ENCODE data around the gene E2F6. TPM values are rescaled to one million over a fixed set of nuclear protein-coding genes. Genes with fewer than 3 reads are reported as not detected.

Gene E2F6
- total RNA-seq, 1 donor from 2014 or later, result 12.1 TPM

GRCh38 chr2:11411244-11411643 is 54.7 kb downstream of the E2F6 start:
- DNase-seq (ENCODE audit: low read depth) (no peak), FAIRE-seq (no peak)
- no peak for TF ChIP-seq CTCF (IDR thresholded peaks at IDR 0.05; ENCODE audit: insufficient read depth, low read length, severe bottlenecking)
- no peak overlapping the region for H3K4me3 ChIP-seq (ENCODE audit: low read depth, low read length)
- no peaks in the 10 kb centered on the region for H3K36me3 ChIP-seq (ENCODE audit: control insufficient read depth, insufficient read depth, low read length)
- H3K27me3 ChIP-seq (ENCODE audit: control insufficient read depth, insufficient read depth, low read length), result peaks cover 1% of the 10 kb centered on the region

GRCh38 chr2:11410101-11410500 is 55.9 kb downstream of the E2F6 start:
- no peak for TF ChIP-seq CTCF (IDR thresholded peaks at IDR 0.05; ENCODE audit: insufficient read depth, low read length, severe bottlenecking)
- Histone ChIP-seq H3K27me3 (ENCODE audit: control insufficient read depth, insufficient read depth, low read length) (peaks cover 1% of the 10 kb centered on the region), H3K4me3 (ENCODE audit: low read depth, low read length) (no peak overlapping the region), H3K36me3 (ENCODE audit: control insufficient read depth, insufficient read depth, low read length) (no peaks in the 10 kb centered on the region)
- no peak for FAIRE-seq
- no peak for DNase-seq (ENCODE audit: low read depth)

GRCh38 chr2:11409572-11409959 is 56.4 kb downstream of the E2F6 start:
- peaks cover 1% of the 10 kb centered on the region for H3K27me3 ChIP-seq (ENCODE audit: control insufficient read depth, insufficient read depth, low read length)
- DNase-seq (ENCODE audit: low read depth) (no peak), FAIRE-seq (no peak)
- no peaks in the 10 kb centered on the region for H3K36me3 ChIP-seq (ENCODE audit: control insufficient read depth, insufficient read depth, low read length)
- TF ChIP-seq CTCF (IDR thresholded peaks at IDR 0.05; ENCODE audit: insufficient read depth, low read length, severe bottlenecking), result no peak
- H3K4me3 ChIP-seq (ENCODE audit: low read depth, low read length), result no peak overlapping the region

- Histone ChIP-seq H3K27me3 (ENCODE audit: control insufficient read depth, insufficient read depth, low read length) (peaks cover 1% of the 10 kb centered on the region), H3K4me3 (ENCODE audit: low read depth, low read length) (no peak overlapping the region), H3K36me3 (ENCODE audit: control insufficient read depth, insufficient read depth, low read length) (no peaks in the 10 kb centered on the region)
- TF ChIP-seq CTCF (IDR thresholded peaks at IDR 0.05; ENCODE audit: insufficient read depth, low read length, severe bottlenecking), result no peak
- FAIRE-seq (no peak), DNase-seq (ENCODE audit: low read depth) (no peak)
Observed at GRCh38 chr2:11408959-11409571, 56.9 kb downstream of the E2F6 start.

- H3K4me3 ChIP-seq (ENCODE audit: low read depth, low read length), result no peak overlapping the region
- no peaks in the 10 kb centered on the region for H3K36me3 ChIP-seq (ENCODE audit: control insufficient read depth, insufficient read depth, low read length)
- TF ChIP-seq CTCF (IDR thresholded peaks at IDR 0.05; ENCODE audit: insufficient read depth, low read length, severe bottlenecking), result no peak
- DNase-seq (ENCODE audit: low read depth), result no peak
- H3K27me3 ChIP-seq (ENCODE audit: control insufficient read depth, insufficient read depth, low read length), result no peaks in the 10 kb centered on the region
- FAIRE-seq, result no peak
Observed at GRCh38 chr2:11407413-11407812, 58.5 kb downstream of the E2F6 start.

GRCh38 chr2:11406958-11407381 is 59.0 kb downstream of the E2F6 start:
- FAIRE-seq, result no peak
- no peak overlapping the region for H3K4me3 ChIP-seq (ENCODE audit: low read depth, low read length)
- H3K27me3 ChIP-seq (ENCODE audit: control insufficient read depth, insufficient read depth, low read length), result no peaks in the 10 kb centered on the region
- no peaks in the 10 kb centered on the region for H3K36me3 ChIP-seq (ENCODE audit: control insufficient read depth, insufficient read depth, low read length)
- peak; percentile 54 for DNase-seq (ENCODE audit: low read depth)
- no peak for TF ChIP-seq CTCF (IDR thresholded peaks at IDR 0.05; ENCODE audit: insufficient read depth, low read length, severe bottlenecking)
